Activated CD4-positive, alpha-beta T cell treated with anti-CD3 and anti-CD28 coated beads for 4 hours (primary cell): ENCODE measurements around the gene ANKRD66.

Experiments
- DNase-seq, 2 donors: peaks; one replicate each; pipeline ENCODE4 v3.0.0-alpha.2; 2020

ANKRD66 gene

DNA sequence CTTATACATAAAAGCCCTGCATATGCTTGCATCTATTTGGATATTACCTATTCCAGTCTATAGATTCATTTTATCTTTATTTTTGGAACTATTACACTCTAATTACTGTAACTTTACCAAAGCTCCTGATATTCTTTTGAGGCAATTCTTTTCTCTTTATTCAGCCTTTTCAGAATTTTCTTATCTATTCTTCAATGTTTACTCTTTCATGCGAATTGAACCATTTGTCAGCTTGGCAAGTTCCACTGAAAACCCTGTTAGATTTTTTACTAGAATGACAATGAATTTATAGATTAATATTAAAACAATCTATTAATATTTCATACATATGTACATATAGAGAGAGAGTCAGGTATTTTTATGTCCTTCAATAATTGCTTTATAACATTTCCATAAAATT lies 45.9 kb downstream of the ANKRD66 start:
- no peak for DNase-seq

DNA sequence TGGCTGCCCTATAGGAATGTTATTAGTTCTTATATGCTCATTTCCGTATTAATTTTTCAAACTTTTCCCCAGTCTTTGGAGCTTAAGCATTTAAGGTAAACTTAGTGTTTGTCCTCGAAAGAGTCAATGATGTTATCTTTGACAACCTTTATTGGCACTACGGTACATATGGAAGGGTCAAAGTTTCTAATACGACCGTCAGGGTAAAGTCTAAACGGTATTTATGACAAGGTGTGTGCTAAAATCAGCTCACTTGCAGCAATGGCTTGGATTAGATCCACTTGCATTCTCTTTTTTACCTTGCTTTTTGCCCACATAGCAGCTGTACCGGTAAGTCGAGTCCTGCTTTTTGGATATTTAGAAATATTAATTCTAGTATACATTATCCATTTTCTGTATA lies 46.4 kb downstream of the ANKRD66 start, which contains the start of gene MEP1A:
MEP1A (plus strand) TSS at position 252 of the 400 bp plus-strand sequence; CDS start at position 262, 10 bp downstream.
- DNase-seq: no peak

DNA sequence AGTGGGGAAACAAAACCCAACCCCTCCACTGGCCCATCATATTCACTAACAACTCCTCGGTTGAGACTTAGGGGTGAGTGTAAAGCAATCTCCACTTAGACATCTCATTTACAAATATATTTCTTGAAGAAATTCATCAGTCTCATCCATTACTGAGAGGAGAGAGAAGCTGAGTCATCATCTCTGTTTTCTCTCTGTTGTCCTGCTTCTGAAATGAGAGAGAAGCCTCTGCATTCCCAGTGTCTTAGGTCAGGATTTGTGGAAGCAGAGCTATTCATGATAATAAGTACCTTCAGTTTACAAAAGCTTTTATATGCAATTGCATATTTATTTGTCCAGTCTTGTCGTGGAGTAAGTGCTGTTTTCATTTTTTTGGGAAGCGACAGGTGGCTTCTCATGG lies 47.3 kb downstream of the ANKRD66 start:
- no peak for DNase-seq

DNA sequence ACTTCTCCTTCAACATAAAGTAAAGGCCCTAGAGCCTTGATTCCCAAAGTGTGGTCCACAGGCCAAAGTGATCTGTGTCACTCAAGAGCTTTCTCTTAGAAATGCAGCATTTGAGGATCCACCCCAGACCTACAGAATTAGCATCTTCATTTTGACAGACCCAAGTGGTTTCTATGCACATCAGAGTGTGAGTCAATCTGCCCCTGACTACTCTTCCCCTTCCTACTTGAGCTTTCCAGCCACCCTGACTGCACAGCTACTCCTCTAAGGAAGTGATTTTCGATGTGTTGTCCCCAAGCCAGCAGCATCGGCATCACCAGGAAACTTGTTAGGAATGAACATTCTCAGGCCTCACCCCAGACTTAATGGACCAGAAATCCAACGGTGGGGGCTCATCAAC lies 49.1 kb downstream of the ANKRD66 start:
- DNase-seq: no peak

DNA sequence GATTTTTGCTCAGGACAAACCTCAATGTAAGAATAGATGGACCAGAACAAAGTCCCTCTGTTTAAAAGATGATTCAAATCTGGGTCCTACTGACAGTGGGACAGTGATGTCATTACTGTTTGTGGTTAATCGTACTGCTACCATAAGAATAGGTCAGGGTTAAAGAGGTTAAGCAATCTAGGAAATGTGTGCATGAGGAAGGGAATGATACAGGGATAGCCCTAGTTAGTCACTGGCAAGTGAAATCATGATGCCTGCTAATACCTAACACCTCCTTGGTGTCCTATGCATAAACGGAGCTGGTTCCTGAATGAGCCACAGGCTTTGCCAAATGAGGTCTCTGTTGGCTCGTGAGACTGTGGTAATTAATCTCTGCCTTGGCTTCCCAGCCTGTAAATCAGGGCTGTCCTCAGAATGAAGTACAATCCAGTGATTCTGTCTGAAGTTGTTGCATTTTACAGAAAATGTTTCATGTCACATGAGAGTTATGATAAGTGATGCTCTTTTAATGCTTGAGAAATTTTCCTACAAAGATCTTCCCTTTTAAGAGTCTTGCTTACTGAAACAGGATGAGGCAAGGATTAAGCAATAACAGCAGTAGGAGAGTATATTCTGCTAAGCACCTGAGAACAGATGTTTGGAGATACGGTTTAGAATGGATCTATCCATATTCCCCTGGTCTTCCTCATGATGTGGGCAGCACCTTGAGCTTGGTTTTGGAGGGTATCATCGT lies 50.3 kb downstream of the ANKRD66 start:
- DNase-seq: no peak

DNA sequence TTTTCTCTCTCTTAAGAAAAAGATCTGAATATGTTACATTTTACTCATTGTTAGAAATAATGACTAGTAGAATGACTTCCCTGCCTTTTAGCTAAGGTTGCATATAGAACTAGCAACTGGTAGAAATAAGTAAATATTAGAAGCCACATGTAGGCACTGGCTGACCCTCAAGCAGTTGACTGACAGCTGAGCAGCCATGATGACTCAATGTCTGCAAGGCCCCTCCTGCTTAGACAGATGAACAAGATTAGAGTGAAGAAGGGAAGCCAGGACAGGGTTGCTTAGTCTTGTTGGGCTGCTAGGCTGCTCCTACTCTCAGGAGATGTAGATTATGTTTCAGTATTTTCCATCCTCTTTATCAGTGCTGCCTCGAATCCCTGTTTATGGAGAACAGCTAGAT lies 52.9 kb downstream of the ANKRD66 start:
- no peak for DNase-seq

DNA sequence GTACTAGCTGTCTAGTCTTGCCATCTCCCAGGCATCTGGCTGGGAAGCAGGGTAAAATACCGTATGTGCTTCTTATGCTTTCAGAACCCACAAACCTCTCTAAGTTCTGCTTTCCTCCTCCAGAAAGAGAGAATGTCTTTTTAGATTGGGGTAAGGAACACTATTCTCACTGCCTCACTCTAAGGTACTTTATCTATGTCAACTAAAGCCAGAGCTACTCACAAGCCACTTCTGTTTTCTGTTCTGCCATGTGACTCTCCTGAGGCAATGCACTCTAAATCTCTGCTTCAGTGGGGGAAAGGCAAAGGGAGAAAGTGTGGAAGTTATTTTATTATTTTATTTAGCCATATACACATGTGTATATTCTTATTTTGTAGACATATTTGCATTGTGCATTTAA lies 62.1 kb downstream of the ANKRD66 start:
- DNase-seq: no peak
